ENCODE measurements around the gene MS4A14.
"Not testable (repeated sequence)": the region's sequence is repeated elsewhere in the genome, so short reads cannot be mapped to it uniquely, and the experiment has no call there.

Gene MS4A14

GRCh38 chr11:60389279-60389910, 6.9 kb upstream of the MS4A14 start:
- DNase-seq: no peak

- DNase-seq: no peak
Observed at GRCh38 chr11:60390419-60390818, 5.8 kb upstream of the MS4A14 start.

- DNase-seq: no peak
Observed at GRCh38 chr11:60392361-60392760, 3.9 kb upstream of the MS4A14 start.

- no peak for DNase-seq
Observed at GRCh38 chr11:60393016-60393415, 3.2 kb upstream of the MS4A14 start.

- no peak for DNase-seq
Observed at GRCh38 chr11:60394666-60395380, 1.4 kb upstream of the MS4A14 start.

GRCh38 chr11:60396799-60397198, 540 bp downstream of the MS4A14 start:
- DNase-seq: no peak

GRCh38 chr11:60420015-60420414, 23.8 kb downstream of the MS4A14 start:
- DNase-seq: no peak

- no peak for DNase-seq
Observed at GRCh38 chr11:60422609-60423008, 26.4 kb downstream of the MS4A14 start.

GRCh38 chr11:60428517-60428916, 32.3 kb downstream of the MS4A14 start:
- no peak for DNase-seq

GRCh38 chr11:60429272-60429671, 33.0 kb downstream of the MS4A14 start, which contains the start of gene MS4A5:
Gene MS4A5, plus strand, starts transcription at chr11:60429572. Its CDS starts 103 bp downstream, at chr11:60429675.
- no peak for DNase-seq

GRCh38 chr11:60431251-60431650, 35.0 kb downstream of the MS4A14 start:
- DNase-seq: no peak

GRCh38 chr11:60433401-60433800, 37.1 kb downstream of the MS4A14 start:
- no peak for DNase-seq

- DNase-seq: no peak
Observed at GRCh38 chr11:60447070-60447469, 50.8 kb downstream of the MS4A14 start.

GRCh38 chr11:60447846-60448245, 51.6 kb downstream of the MS4A14 start:
- no peak for DNase-seq

GRCh38 chr11:60451185-60451584, 54.9 kb downstream of the MS4A14 start:
- not testable (repeated sequence) for DNase-seq

GRCh38 chr11:60454212-60454611, 58.0 kb downstream of the MS4A14 start:
- no peak for DNase-seq

GRCh38 chr11:60455531-60456042, 59.3 kb downstream of the MS4A14 start, which contains the start of gene MS4A1:
Gene MS4A1, plus strand, starts transcription at chr11:60455847. Its CDS starts 6,528 bp downstream, at chr11:60462375.
- DNase-seq: no peak

GRCh38 chr11:60457576-60457975, 61.3 kb downstream of the MS4A14 start:
- no peak for DNase-seq

- no peak for DNase-seq
Observed at GRCh38 chr11:60459345-60459744, 63.1 kb downstream of the MS4A14 start.

Data from cortex of kidney (tissue), 1 donor.